Peyer's patch (tissue), 4 donors: ENCODE data around the gene FAM174C. TPM values are rescaled to one million over a fixed set of nuclear protein-coding genes. Genes with fewer than 3 reads are reported as not detected.
A peak's percentile ranks its signal among the peaks of the same experiment; 100 is the strongest.

Experiments used
- DNase-seq, 3 donors: peaks; one replicate each; pipeline ENCODE4 v3.0.0-alpha.2; 2017 to 2019
- H3K27ac ChIP-seq, 4 donors: fragments of 200-600 bp; sonication (generic); one replicate each; pipeline ENCODE4 v1.5.1; 2016 to 2019
- H3K27me3 ChIP-seq, 2 donors: fragments of 200-600 bp; sonication (generic); one replicate each; pipeline ENCODE4 v1.5.1; 2019
- H3K36me3 ChIP-seq, 3 donors: fragments of 200-600 bp; sonication (generic); one replicate each; pipeline ENCODE4 v1.5.1; 2016 to 2019
- H3K4me1 ChIP-seq, 4 donors: fragments of 200-600 bp; sonication (generic); one replicate each; pipeline ENCODE4 v1.5.1; 2016 to 2019
- H3K4me3 ChIP-seq, 4 donors: fragments of 200-600 bp; sonication (generic); 1 replicate in 3 of 4; 2 replicates in 1 of 4; pipeline ENCODE4 v1.5.1; 2016 to 2019; ENCODE audit warnings: mild to moderate bottlenecking in 1 of 4
- H3K9me3 ChIP-seq, 4 donors: fragments of 200-600 bp; sonication (generic); one replicate each; pipeline ENCODE4 v1.5.1; 2016 to 2019; ENCODE audit warnings: mild to moderate bottlenecking in 1 of 4
- POLR2A ChIP-seq, 2 donors: fragments of 450-650 bp; IDR thresholded peaks; one replicate each; pipeline ENCODE4 v1.5.1; 2017; ENCODE audit warnings: antibody characterized with exemption in 2 of 2, mild to moderate bottlenecking in 2 of 2, moderate library complexity in 2 of 2
- total RNA-seq, 4 donors: library from RNA; depleted of rRNA; stranded (reverse); fragments of >200 nt; gene quantifications; one replicate each; pipeline ENCODE4 v1.1.0, GENCODE V29; 2016
- TF ChIP-seq, protein P1 (sequence below), 6 experiments: fragments of 450-650 bp in 4 of 6; fragments of 200-600 bp in 2 of 6; sonication (generic) in 1 of 6; IDR thresholded peaks; one replicate each; pipeline ENCODE4 v1.5.1; 2017 to 2019; ENCODE audit warnings: antibody characterized with exemption in 6 of 6, mild to moderate bottlenecking in 3 of 6, moderate library complexity in 1 of 6

FAM174C gene
- total RNA-seq, 4 donors from 2014 or later = 39.6 to 87.7 (median 80.0) TPM

GRCh38 chr19:1284293-1284978 lies 9.1 kb downstream of the FAM174C start:
- Histone ChIP-seq H3K4me1 (peaks cover 0 to 49% (median 3%) of the 10 kb centered on the region in 4 donors), H3K9me3 (no peaks in the 10 kb centered on the region), H3K36me3 (peaks cover 0 to 2% (median 0%) of the 10 kb centered on the region in 3 donors), H3K4me3 (peak overlapping the region in 2 of 4 donors; percentile 42 to 50), H3K27ac (peak overlapping the region in 3 of 4 donors; percentile 79 to 96 (median 96)), H3K27me3 (peaks cover 0 to 18% of the 10 kb centered on the region in 2 donors)
- DNase-seq = peak in 2 of 3 donors; percentile 79 to 85
- TF ChIP-seq, protein P1, sequence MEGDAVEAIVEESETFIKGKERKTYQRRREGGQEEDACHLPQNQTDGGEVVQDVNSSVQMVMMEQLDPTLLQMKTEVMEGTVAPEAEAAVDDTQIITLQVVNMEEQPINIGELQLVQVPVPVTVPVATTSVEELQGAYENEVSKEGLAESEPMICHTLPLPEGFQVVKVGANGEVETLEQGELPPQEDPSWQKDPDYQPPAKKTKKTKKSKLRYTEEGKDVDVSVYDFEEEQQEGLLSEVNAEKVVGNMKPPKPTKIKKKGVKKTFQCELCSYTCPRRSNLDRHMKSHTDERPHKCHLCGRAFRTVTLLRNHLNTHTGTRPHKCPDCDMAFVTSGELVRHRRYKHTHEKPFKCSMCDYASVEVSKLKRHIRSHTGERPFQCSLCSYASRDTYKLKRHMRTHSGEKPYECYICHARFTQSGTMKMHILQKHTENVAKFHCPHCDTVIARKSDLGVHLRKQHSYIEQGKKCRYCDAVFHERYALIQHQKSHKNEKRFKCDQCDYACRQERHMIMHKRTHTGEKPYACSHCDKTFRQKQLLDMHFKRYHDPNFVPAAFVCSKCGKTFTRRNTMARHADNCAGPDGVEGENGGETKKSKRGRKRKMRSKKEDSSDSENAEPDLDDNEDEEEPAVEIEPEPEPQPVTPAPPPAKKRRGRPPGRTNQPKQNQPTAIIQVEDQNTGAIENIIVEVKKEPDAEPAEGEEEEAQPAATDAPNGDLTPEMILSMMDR (IDR thresholded peaks at IDR 0.05) = peak in 1 of 6 experiments; percentile 2
- TF ChIP-seq POLR2A (IDR thresholded peaks at IDR 0.05) = peak; percentile 62 to 78

GRCh38 chr19:1284979-1285736 lies 9.8 kb downstream of the FAM174C start:
- Histone ChIP-seq H3K27me3 (peaks cover 0 to 18% of the 10 kb centered on the region in 2 donors), H3K27ac (peak overlapping the region in 3 of 4 donors; percentile 79 to 96 (median 96)), H3K4me1 (peaks cover 0 to 52% (median 3%) of the 10 kb centered on the region in 4 donors), H3K9me3 (no peaks in the 10 kb centered on the region), H3K4me3 (peak overlapping the region in 2 of 4 donors; percentile 10 to 66), H3K36me3 (no peaks in the 10 kb centered on the region)
- TF ChIP-seq POLR2A (IDR thresholded peaks at IDR 0.05) = no peak
- TF ChIP-seq, protein P1 (IDR thresholded peaks at IDR 0.05) = no peak
- no peak for DNase-seq

DNA sequence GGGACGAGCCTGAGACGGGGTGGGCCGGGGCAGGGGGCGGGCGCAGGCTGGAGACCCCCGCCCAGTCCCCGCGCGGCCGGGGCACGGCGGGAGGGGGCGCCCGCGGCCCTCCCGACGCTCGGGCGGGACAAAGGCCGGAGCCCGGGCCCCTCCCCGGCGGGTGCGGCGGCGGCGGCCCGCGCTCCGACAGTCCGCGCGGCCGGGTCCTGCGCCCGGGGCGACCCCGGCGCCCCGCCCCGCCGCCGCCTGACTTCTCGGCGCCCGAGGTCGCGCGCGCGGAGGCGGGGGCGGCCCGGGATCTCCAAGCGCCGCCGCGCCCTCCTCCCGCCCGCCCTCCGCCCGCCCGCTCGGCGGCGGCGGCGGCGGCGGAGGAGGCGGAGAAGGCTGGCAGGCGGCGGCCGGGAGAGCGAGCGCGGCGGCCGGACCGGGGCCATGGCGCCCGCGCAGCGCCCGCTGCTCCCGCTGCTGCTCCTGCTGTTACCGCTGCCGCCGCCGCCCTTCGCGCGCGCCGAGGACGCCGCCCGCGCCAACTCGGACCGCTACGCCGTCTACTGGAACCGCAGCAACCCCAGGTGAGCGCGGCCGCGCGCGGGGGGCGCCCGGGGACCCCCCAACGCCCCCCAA lies 10.5 kb downstream of the FAM174C start, which contains the start of gene EFNA2:
Gene EFNA2, plus strand, starts transcription at position 137 of the 624 bp plus-strand sequence. Its CDS starts 296 bp downstream, at position 433.
- H3K36me3 ChIP-seq = no peaks in the 10 kb centered on the region
- peak within 1 kb of the TSS in 3 of 4 donors; percentile 79 to 96 (median 96) for H3K27ac ChIP-seq
- no peaks in the 10 kb centered on the region for H3K9me3 ChIP-seq
- H3K27me3 ChIP-seq = peaks cover 0 to 18% of the 10 kb centered on the region in 2 donors
- DNase-seq = no peak
- peak within 1 kb of the TSS; percentile 21 to 66 (median 42) for H3K4me3 ChIP-seq
- H3K4me1 ChIP-seq = peaks cover 0 to 58% (median 4%) of the 10 kb centered on the region in 4 donors
- TF ChIP-seq, protein P1 (IDR thresholded peaks at IDR 0.05) = peak in 1 of 6 experiments; percentile 15
- TF ChIP-seq POLR2A (IDR thresholded peaks at IDR 0.05) = peak in 1 of 2 donors; percentile 50

GRCh38 chr19:1286487-1287353 lies 11.4 kb downstream of the FAM174C start:
- H3K4me1 ChIP-seq = peaks cover under 1 to 65% (median 5%) of the 10 kb centered on the region in 4 donors
- TF ChIP-seq, protein P1 (IDR thresholded peaks at IDR 0.05) = no peak
- TF ChIP-seq POLR2A (IDR thresholded peaks at IDR 0.05) = no peak
- DNase-seq = no peak
- peak overlapping the region in 3 of 4 donors; percentile 74 to 96 (median 79) for H3K27ac ChIP-seq
- peak overlapping the region in 3 of 4 donors; percentile 21 to 66 (median 58) for H3K4me3 ChIP-seq
- no peaks in the 10 kb centered on the region for H3K36me3 ChIP-seq
- no peaks in the 10 kb centered on the region for H3K9me3 ChIP-seq
- H3K27me3 ChIP-seq = peaks cover 0 to 18% of the 10 kb centered on the region in 2 donors
